ENCODE data around the gene LGALS8.

DNA sequence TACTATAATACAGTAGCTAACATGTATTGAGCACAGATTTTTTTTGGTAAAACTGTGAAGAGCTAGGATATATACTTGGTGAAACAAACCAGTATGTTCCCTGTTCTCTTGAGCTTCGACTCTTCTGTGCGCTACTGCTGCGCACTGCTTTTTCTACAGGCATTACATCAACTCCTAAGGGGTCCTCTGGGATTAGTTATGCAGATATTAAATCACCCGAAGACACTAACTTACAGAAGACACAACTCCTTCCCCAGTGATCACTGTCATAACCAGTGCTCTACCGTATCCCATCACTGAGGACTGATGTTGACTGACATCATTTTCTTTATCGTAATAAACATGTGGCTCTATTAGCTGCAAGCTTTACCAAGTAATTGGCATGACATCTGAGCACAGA is 24.7 kb downstream of the LGALS8 start:
- TF ChIP-seq, protein P1, sequence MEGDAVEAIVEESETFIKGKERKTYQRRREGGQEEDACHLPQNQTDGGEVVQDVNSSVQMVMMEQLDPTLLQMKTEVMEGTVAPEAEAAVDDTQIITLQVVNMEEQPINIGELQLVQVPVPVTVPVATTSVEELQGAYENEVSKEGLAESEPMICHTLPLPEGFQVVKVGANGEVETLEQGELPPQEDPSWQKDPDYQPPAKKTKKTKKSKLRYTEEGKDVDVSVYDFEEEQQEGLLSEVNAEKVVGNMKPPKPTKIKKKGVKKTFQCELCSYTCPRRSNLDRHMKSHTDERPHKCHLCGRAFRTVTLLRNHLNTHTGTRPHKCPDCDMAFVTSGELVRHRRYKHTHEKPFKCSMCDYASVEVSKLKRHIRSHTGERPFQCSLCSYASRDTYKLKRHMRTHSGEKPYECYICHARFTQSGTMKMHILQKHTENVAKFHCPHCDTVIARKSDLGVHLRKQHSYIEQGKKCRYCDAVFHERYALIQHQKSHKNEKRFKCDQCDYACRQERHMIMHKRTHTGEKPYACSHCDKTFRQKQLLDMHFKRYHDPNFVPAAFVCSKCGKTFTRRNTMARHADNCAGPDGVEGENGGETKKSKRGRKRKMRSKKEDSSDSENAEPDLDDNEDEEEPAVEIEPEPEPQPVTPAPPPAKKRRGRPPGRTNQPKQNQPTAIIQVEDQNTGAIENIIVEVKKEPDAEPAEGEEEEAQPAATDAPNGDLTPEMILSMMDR (IDR thresholded peaks at IDR 0.05) = no peak
- no peak for TF ChIP-seq POLR2A (IDR thresholded peaks at IDR 0.05)
